ENCODE results near the gene SALL3. TPM values are rescaled to one million over a fixed set of nuclear protein-coding genes. Genes with fewer than 3 reads are reported as not detected.
"Not testable (repeated sequence)": the region's sequence is repeated elsewhere in the genome, so short reads cannot be mapped to it uniquely, and the experiment has no call there.

SALL3 gene
- total RNA-seq, 1 donor from 2014 or later = not detected

- Mint-ChIP-seq H3K4me3 (ENCODE audit: unreplicated experiment) (no peak overlapping the region), H3K4me1 (ENCODE audit: low read depth) (no peaks in the 10 kb centered on the region), H3K27ac (ENCODE audit: unreplicated experiment) (no peak overlapping the region), H3K27me3 (ENCODE audit: low read depth) (no peaks in the 10 kb centered on the region), H3K9me3 (ENCODE audit: low read depth) (no peaks in the 10 kb centered on the region), H3K36me3 (ENCODE audit: low read depth) (no peaks in the 10 kb centered on the region)
- DNase-seq (ENCODE audit: low spot score) = no peak
- TF ChIP-seq CTCF (IDR thresholded peaks at IDR 0.05) = no peak
Observed at GRCh38 chr18:78936251-78937005, 43.2 kb upstream of the SALL3 start.

DNA sequence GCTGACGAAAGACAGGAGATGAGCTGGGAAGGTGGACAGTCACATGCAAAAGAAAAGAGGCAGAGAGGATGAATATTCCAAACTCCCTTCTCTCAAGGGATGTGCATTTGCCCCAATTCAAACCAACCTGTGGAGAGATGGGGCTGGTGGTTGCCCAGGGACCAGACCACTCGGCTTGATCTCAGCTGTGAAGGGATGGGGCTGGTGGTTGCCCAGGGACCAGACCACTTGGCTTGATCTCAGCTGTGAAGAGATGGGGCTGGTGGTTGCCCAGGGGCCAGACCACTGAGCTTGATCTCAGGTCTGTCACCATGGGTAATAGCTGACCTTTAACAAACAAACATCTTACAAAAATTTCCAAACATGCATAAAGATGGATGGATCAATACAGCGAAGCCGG is 42.5 kb upstream of the SALL3 start:
- no peak overlapping the region for H3K27ac Mint-ChIP-seq (ENCODE audit: unreplicated experiment)
- H3K9me3 Mint-ChIP-seq (ENCODE audit: low read depth) = no peaks in the 10 kb centered on the region
- no peak for DNase-seq (ENCODE audit: low spot score)
- no peak for TF ChIP-seq CTCF (IDR thresholded peaks at IDR 0.05)
- no peak overlapping the region for H3K4me3 Mint-ChIP-seq (ENCODE audit: unreplicated experiment)
- no peaks in the 10 kb centered on the region for H3K4me1 Mint-ChIP-seq (ENCODE audit: low read depth)
- no peaks in the 10 kb centered on the region for H3K27me3 Mint-ChIP-seq (ENCODE audit: low read depth)
- H3K36me3 Mint-ChIP-seq (ENCODE audit: low read depth) = no peaks in the 10 kb centered on the region

DNA sequence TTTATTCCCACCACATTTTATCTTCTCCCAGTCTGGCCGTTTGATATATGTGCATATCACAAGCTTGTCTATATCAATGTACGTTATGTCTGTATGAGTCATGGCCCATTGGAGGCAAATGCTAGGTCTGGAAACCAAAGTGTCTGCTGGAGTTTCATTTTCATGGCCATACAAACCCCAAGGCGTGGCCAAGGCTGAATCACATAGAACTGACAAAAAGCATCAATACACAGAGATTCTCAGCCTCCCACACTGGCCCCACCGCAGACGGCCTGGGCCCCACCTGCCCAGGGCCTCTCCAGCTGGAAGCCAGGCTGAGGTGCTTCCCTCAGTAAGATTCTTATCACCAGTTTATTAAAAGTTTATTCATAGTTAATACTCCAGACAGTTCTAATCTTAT is 40.5 kb upstream of the SALL3 start:
- no peaks in the 10 kb centered on the region for H3K27me3 Mint-ChIP-seq (ENCODE audit: low read depth)
- no peak for TF ChIP-seq CTCF (IDR thresholded peaks at IDR 0.05)
- no peak overlapping the region for H3K27ac Mint-ChIP-seq (ENCODE audit: unreplicated experiment)
- no peaks in the 10 kb centered on the region for H3K4me1 Mint-ChIP-seq (ENCODE audit: low read depth)
- H3K9me3 Mint-ChIP-seq (ENCODE audit: low read depth) = no peaks in the 10 kb centered on the region
- H3K4me3 Mint-ChIP-seq (ENCODE audit: unreplicated experiment) = no peak overlapping the region
- DNase-seq (ENCODE audit: low spot score) = no peak
- no peaks in the 10 kb centered on the region for H3K36me3 Mint-ChIP-seq (ENCODE audit: low read depth)

GRCh38 chr18:78939734-78940494 is 39.7 kb upstream of the SALL3 start:
- no peaks in the 10 kb centered on the region for H3K4me1 Mint-ChIP-seq (ENCODE audit: low read depth)
- no peak for TF ChIP-seq CTCF (IDR thresholded peaks at IDR 0.05)
- H3K36me3 Mint-ChIP-seq (ENCODE audit: low read depth) = no peaks in the 10 kb centered on the region
- H3K9me3 Mint-ChIP-seq (ENCODE audit: low read depth) = no peaks in the 10 kb centered on the region
- H3K27me3 Mint-ChIP-seq (ENCODE audit: low read depth) = no peaks in the 10 kb centered on the region
- H3K27ac Mint-ChIP-seq (ENCODE audit: unreplicated experiment) = no peak overlapping the region
- no peak overlapping the region for H3K4me3 Mint-ChIP-seq (ENCODE audit: unreplicated experiment)
- DNase-seq (ENCODE audit: low spot score) = no peak

DNA sequence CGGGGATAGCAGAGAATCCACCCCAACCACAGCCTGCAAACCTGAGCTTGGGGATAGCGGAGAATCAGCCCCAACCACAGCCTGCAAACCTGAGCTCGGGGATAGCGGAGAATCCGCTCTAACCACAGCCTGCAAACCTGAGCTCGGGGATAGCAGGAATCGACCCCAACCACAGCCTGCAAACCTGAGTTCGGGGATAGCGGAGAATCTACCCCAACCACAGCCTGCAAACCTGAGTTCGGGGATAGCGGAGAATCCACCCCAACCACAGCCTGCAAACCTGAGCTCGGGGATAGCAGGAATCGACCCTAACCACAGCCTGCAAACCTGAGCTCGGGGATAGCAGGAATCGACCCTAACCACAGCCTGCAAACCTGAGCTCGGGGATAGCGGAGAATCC is 37.4 kb upstream of the SALL3 start:
- not testable (repeated sequence) for H3K4me3 Mint-ChIP-seq (ENCODE audit: unreplicated experiment); H3K9me3 Mint-ChIP-seq (ENCODE audit: low read depth); H3K36me3 Mint-ChIP-seq (ENCODE audit: low read depth); DNase-seq (ENCODE audit: low spot score); H3K27me3 Mint-ChIP-seq (ENCODE audit: low read depth); H3K27ac Mint-ChIP-seq (ENCODE audit: unreplicated experiment); H3K4me1 Mint-ChIP-seq (ENCODE audit: low read depth)
